Uterus (tissue), 2 donors: ENCODE data around the gene MAP3K4.

Source experiments
- POLR2A ChIP-seq, 2 donors: fragments of 450-650 bp; IDR thresholded peaks; one replicate each; pipeline ENCODE4 v1.6.1; 2016; ENCODE audit warnings: antibody characterized with exemption in 2 of 2, mild to moderate bottlenecking in 1 of 2, moderate library complexity in 1 of 2
- TF ChIP-seq, protein P1 (sequence below), 4 experiments: fragments of 200-600 bp in 2 of 4; fragments of 450-650 bp in 2 of 4; sonication (generic) in 2 of 4; IDR thresholded peaks; one replicate each; pipeline ENCODE4 v1.5.1; 2016 to 2019; ENCODE audit warnings: antibody characterized with exemption in 4 of 4, mild to moderate bottlenecking in 2 of 4, moderate library complexity in 1 of 4

- TF ChIP-seq, protein P1, sequence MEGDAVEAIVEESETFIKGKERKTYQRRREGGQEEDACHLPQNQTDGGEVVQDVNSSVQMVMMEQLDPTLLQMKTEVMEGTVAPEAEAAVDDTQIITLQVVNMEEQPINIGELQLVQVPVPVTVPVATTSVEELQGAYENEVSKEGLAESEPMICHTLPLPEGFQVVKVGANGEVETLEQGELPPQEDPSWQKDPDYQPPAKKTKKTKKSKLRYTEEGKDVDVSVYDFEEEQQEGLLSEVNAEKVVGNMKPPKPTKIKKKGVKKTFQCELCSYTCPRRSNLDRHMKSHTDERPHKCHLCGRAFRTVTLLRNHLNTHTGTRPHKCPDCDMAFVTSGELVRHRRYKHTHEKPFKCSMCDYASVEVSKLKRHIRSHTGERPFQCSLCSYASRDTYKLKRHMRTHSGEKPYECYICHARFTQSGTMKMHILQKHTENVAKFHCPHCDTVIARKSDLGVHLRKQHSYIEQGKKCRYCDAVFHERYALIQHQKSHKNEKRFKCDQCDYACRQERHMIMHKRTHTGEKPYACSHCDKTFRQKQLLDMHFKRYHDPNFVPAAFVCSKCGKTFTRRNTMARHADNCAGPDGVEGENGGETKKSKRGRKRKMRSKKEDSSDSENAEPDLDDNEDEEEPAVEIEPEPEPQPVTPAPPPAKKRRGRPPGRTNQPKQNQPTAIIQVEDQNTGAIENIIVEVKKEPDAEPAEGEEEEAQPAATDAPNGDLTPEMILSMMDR (IDR thresholded peaks at IDR 0.05): no peak
- no peak for TF ChIP-seq POLR2A (IDR thresholded peaks at IDR 0.05)
Measured at GRCh38 chr6:161152527-161152862, 160.9 kb downstream of the MAP3K4 start.
